GM23248 (cell line): Measurements from ENCODE around the gene SLC7A9.

Experiments
- EZH2 ChIP-seq: fragments of 200-600 bp; sonication (generic); IDR thresholded peaks from 2 replicates; pipeline ENCODE4 v1.6.1; 2018; ENCODE audit warnings: antibody characterized with exemption, mild to moderate bottlenecking; ENCODE audit not compliant: insufficient read depth, poor library complexity, severe bottlenecking
- EZH2phosphoT487 ChIP-seq: fragments of 200-600 bp; sonication (generic); IDR thresholded peaks from 2 replicates; pipeline ENCODE4 v1.6.1; 2018; ENCODE audit warnings: antibody characterized with exemption, moderate library complexity, mild to moderate bottlenecking, low read depth; ENCODE audit not compliant: insufficient read depth

DNA sequence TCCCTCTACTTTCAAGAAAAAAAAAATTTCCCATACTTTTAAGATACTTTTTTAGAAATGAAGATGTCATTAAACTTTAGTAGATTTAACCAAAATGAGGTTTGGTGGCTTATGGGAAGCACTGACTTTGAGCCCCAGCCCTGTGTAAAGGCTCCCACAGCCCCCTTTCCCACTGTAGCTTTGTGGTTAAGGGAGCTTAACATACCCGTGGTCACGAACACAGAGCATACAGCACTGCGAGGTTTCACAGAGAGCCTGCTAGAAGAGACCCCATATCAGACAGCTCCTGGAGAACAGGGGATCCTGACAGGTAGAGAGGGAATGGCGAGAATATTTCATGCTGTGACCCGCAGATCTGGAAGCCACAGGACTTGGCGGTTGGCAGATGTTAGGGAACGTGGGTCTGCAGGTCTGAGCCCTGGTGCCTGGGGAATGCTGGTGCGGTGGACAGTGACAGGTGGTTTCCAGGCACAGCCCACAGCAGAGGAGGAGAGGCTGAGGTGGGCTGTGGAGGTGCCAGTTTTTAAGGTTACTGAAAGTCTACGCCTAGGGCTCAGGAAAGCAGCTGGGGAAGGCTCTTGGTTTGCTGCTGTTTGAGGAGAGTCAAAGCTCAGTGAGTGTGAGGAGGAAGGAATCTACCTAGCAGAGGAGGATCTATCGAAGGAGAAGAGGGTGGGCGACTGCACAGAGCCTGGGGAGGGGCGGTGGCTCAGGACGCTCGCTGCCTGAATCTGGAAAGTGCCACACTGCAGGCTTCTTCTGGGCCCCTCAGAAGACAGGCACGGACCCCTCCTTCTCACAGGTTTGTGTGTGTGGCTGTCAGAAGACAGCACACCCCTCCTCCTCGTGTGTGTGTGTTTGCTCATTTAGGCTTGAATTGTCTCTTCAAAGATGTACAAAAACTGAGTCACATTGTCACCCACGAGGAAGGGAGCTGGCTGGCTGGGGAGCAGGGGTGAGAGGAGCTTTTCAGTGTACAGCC, 49.9 kb downstream of the SLC7A9 start:
- TF ChIP-seq EZH2: no peak
- no peak for TF ChIP-seq EZH2phosphoT487
